ENCODE measurements around the gene PRKG1. TPM values are rescaled to one million over a fixed set of nuclear protein-coding genes. Genes with fewer than 3 reads are reported as not detected.

Gene PRKG1
- total and polyA plus RNA-seq, 4 donors: 0.46 to 5.1 (median 1.5) TPM

DNA sequence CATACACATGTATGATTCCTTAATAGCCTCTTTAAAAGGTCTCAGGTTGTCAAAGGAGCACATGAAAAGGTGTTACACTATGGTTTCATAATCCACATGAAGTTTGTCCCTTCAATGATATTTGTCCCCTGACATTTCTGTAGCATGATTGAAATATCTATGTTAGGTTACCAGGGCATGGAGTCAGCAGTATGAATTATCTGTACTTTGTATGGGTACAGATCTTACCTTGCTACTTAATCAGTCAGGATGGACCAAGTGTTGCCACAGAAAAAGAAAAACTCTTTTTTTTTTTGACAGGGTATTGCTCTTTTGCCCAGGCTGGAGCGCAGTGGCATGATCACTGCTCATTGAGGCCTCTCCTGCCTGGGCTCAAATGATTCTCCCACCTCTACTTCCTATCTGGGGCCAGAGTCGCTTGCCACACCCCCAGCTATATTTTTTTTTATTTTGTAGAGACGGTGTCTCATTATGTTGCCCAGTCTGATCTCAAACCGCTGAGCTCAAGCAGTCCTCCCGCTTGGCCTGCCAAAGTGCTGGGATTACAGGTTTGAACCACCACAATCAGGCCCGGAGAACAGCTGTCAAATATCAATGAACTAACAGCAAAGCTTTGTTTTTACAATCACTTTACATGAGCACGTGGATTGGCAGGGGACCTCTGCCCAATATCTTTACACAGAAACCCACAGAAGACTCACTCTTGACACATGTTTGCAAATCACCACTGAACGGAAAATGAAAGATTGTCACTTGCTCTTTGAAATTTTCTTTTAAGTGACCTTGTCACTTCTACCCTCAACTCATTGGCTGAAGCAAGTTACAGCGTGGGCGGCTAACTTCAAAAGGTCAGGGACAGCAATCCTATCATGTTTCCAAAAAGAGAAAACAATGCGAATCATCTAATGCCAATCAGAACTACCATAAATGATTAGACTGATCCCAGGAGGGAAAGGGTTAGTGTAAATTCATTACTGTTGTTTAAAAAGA, 140.2 kb downstream of the PRKG1 start:
- 70% methylated on average over 11 of the region's 11 CpGs for WGBS
- Histone ChIP-seq H3K27me3 (ENCODE audit: control insufficient read depth in 4 of 4, insufficient read depth in 4 of 4, low read length in 3 of 4) (no peaks in the 10 kb centered on the region), H3K4me1 (ENCODE audit: control insufficient read depth in 4 of 4, insufficient read depth in 4 of 4, low read length in 3 of 4) (no peaks in the 10 kb centered on the region), H3K4me3 (ENCODE audit: low read depth in 1 of 3, low read length in 3 of 3) (no peak overlapping the region), H3K9me3 (ENCODE audit: control insufficient read depth in 4 of 4, low read length in 3 of 4) (no peaks in the 10 kb centered on the region), H3K9ac (ENCODE audit: low read depth in 1 of 2, low read length in 2 of 2) (no peak overlapping the region), H3K27ac (ENCODE audit: low read depth in 1 of 2, low read length in 2 of 2) (no peak overlapping the region), H3K36me3 (ENCODE audit: control insufficient read depth in 4 of 4, insufficient read depth in 3 of 4, low read depth in 1 of 4, low read length in 3 of 4) (no peaks in the 10 kb centered on the region)
- TF ChIP-seq SP1 (IDR thresholded peaks at IDR 0.05): no peak
- TF ChIP-seq RXRA (IDR thresholded peaks at IDR 0.05): no peak
- TF ChIP-seq EGR1 (IDR thresholded peaks at IDR 0.05; ENCODE audit: low read depth in 2 of 2): no peak
- TF ChIP-seq, protein P1, sequence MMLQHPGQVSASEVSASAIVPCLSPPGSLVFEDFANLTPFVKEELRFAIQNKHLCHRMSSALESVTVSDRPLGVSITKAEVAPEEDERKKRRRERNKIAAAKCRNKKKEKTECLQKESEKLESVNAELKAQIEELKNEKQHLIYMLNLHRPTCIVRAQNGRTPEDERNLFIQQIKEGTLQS (IDR thresholded peaks at IDR 0.05): no peak
- TF ChIP-seq JUND (IDR thresholded peaks at IDR 0.05): no peak
- no peak for TF ChIP-seq TAF1 (conservative IDR thresholded peaks at IDR 0.05)
- no peak for TF ChIP-seq FOXA1 (IDR thresholded peaks at IDR 0.05)
- TF ChIP-seq FOXA2 (IDR thresholded peaks at IDR 0.05): no peak
- no peak for TF ChIP-seq HNF4A (conservative IDR thresholded peaks at IDR 0.05)
- TF ChIP-seq REST (IDR thresholded peaks at IDR 0.05): no peak
- TF ChIP-seq NR2F2 (IDR thresholded peaks at IDR 0.05): no peak
- TF ChIP-seq MAX (IDR thresholded peaks at IDR 0.05): no peak
- no peak for TF ChIP-seq GABPA (IDR thresholded peaks at IDR 0.05 in 1 of 2, conservative IDR thresholded peaks at IDR 0.05 in 1 of 2)
- no peak for TF ChIP-seq YY1 (IDR thresholded peaks at IDR 0.05)
- TF ChIP-seq HNF4G (IDR thresholded peaks at IDR 0.05): no peak
- no peak for TF ChIP-seq RAD21 (IDR thresholded peaks at IDR 0.05)
- TF ChIP-seq ZBTB33 (IDR thresholded peaks at IDR 0.05): no peak
- TF ChIP-seq, protein P2, sequence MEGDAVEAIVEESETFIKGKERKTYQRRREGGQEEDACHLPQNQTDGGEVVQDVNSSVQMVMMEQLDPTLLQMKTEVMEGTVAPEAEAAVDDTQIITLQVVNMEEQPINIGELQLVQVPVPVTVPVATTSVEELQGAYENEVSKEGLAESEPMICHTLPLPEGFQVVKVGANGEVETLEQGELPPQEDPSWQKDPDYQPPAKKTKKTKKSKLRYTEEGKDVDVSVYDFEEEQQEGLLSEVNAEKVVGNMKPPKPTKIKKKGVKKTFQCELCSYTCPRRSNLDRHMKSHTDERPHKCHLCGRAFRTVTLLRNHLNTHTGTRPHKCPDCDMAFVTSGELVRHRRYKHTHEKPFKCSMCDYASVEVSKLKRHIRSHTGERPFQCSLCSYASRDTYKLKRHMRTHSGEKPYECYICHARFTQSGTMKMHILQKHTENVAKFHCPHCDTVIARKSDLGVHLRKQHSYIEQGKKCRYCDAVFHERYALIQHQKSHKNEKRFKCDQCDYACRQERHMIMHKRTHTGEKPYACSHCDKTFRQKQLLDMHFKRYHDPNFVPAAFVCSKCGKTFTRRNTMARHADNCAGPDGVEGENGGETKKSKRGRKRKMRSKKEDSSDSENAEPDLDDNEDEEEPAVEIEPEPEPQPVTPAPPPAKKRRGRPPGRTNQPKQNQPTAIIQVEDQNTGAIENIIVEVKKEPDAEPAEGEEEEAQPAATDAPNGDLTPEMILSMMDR (IDR thresholded peaks at IDR 0.05; ENCODE audit: low read depth, low read length, missing input control): no peak
- no peak for DNase-seq (ENCODE audit: low spot score)
